ENCODE data around the gene FMNL1.

The FMNL1 gene

GRCh38 chr17:45256114-45256966 is 34.7 kb downstream of the FMNL1 start:
- in situ Hi-C loops (cut with HindIII; ENCODE audit: low sequenced_read_pairs) = no loop called here

- in situ Hi-C loops (cut with HindIII; ENCODE audit: low sequenced_read_pairs) = no loop called here
These were observed 35.4 kb downstream of the FMNL1 start for GRCh38 chr17:45257115-45257514.

DNA sequence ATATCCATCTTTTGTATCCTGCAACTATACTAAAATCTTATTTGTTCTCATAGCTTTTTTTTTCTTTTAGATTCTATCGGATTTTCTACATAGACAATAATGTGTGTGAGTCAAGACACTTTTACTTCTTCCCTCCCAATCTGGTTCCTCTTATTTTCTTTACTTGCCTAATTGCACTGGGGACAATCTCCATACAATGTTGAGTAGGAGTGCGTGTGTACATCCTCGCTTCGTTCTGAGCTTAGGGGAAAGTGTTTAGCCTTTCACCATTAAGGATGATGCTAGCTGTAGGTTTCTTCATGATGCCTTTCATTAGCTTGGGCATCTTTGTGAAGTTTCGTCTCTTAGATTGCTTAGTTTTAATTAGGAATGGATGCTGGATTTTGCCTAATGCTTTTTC is 37.3 kb downstream of the FMNL1 start:
- in situ Hi-C loops (cut with HindIII; ENCODE audit: low sequenced_read_pairs) = no loop called here

GRCh38 chr17:45260204-45260783 is 38.6 kb downstream of the FMNL1 start:
- in situ Hi-C loops (cut with HindIII; ENCODE audit: low sequenced_read_pairs) = no loop called here

- in situ Hi-C loops (cut with HindIII; ENCODE audit: low sequenced_read_pairs) = no loop called here
These were observed 40.2 kb downstream of the FMNL1 start, which contains the start of gene SPATA32 for GRCh38 chr17:45261577-45262515. SPATA32 (minus strand) TSS chr17:45262094; CDS start chr17:45262016, 78 bp downstream.

GRCh38 chr17:45262516-45263476 is 41.1 kb downstream of the FMNL1 start:
- in situ Hi-C loops (cut with HindIII; ENCODE audit: low sequenced_read_pairs) = no loop called here

DNA sequence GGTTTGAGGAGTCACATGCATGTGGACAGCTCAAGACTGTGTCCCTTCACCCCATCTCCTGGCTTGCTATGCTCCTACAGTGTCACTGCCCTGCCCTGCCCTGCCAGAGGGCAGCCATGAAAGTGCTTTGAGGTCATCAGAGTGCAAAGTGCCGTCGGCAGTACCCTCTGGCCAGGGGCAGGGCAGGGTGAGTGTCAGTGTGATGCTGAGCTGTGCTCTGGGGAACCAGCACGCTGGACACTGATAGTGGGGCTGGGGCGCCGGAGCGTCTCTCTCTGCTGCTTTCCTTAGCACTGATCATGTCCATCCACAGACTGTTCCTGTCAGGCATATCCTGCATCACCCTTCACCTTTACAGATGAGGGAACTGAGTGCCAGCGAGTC is 41.8 kb downstream of the FMNL1 start:
- in situ Hi-C loops (cut with HindIII; ENCODE audit: low sequenced_read_pairs) = no loop called here

GRCh38 chr17:45264430-45264829 is 42.7 kb downstream of the FMNL1 start:
- in situ Hi-C loops (cut with HindIII; ENCODE audit: low sequenced_read_pairs) = no loop called here

GRCh38 chr17:45264988-45265387 is 43.3 kb downstream of the FMNL1 start:
- in situ Hi-C loops (cut with HindIII; ENCODE audit: low sequenced_read_pairs) = no loop called here

DNA sequence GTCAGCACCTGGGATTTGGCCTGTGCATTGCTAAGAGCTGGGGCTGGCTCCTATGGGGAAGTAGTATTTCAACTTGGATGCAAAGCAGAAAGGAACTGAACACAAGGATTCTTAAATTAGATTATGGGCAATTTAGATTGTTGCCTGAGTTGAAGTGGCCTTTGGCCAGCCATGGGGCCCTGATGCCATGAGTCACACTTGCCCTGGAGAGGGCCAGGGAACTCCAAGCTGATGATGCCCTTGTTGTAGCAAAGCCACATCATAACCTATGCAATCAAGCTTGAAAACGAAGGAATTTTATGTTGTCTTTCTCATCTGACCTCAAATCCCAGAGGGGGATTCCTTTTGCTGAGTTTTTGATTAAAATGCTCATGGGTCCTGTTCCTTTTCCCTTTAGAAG is 44.1 kb downstream of the FMNL1 start:
- in situ Hi-C loops (cut with HindIII; ENCODE audit: low sequenced_read_pairs) = no loop called here

GRCh38 chr17:45266372-45266926 is 44.8 kb downstream of the FMNL1 start:
- in situ Hi-C loops (cut with HindIII; ENCODE audit: low sequenced_read_pairs) = no loop called here

DNA sequence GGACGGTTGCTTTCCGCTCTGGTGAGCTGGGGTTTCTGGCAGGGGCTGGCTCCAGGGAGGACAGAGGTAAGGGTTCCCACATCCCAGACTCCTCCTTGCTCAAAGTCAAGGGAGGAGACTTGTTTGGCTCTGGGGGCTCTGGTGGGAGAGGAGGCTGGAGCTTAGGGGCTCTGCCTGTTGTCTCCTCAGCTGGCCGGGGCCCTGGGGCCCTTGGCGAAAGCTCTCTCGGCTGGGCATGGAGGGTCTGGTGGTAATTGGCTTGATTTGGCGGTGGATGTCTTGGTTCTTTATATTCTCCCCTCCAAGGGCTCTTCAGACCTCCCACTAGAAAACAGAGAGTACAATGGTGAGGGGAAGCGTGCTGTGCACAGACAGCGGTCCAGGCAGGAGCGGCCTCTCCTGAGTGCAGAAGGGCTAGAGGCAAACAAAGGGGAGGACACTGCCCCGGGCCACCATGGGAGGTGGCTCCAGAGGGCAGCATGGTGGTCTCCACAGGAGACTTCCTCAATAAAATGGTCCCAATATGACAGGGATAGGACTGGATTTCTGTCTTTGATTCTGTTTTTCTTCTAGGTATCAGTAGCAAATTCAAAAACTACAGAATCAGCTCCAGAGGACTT is 45.9 kb downstream of the FMNL1 start:
- in situ Hi-C loops (cut with HindIII; ENCODE audit: low sequenced_read_pairs) = no loop called here

GRCh38 chr17:45269912-45270311 is 48.2 kb downstream of the FMNL1 start:
- in situ Hi-C loops (cut with HindIII; ENCODE audit: low sequenced_read_pairs) = no loop called here

DNA sequence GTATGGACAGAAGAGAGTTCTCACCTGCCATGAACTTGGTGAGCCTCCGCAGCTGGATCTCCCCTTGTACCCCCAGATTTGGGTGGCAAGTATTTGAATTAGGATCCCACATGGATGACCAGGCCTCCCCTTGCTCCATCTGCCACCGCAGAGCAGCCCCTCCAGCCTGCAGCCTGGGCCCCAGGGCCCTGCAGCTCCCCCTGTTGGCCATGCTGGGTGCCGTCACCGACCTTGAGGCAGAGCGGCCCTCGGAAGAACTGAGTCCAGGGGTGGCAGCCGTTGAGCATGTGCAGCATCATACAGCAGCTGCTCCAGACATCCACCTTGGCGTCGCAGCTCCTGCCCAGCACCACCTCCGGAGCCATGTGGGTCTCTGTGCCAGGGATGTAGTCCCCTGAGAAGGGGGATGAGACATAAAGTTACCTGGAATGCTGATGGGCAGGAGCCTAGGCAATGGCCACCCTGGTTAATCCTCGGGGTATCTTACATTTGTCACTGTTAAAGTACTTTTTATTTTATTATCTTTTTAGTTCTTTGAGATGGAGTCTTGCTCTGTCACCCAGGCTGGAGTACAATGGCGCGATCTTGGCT is 49.2 kb downstream of the FMNL1 start:
- in situ Hi-C loops (cut with HindIII; ENCODE audit: low sequenced_read_pairs) = no loop called here

DNA sequence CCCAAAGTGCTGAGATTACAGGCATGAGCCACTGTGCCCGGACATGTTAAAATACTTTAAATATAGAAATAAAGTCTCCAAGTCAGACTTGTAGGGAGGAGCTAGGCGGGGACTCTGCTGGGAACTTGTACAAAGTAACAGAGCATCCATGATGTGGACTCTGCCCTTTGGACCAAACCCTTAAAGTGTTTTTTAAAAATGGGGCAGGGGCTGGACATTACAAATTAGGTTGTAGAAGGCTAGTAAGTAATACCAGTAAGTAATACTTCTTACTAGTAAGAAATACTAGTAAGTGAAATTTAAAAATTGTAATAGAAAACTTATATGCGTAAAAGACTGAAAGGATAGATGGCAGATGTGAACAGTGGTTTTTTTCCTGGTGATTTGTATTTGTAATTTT is 49.9 kb downstream of the FMNL1 start:
- in situ Hi-C loops (cut with HindIII; ENCODE audit: low sequenced_read_pairs) = no loop called here

DNA sequence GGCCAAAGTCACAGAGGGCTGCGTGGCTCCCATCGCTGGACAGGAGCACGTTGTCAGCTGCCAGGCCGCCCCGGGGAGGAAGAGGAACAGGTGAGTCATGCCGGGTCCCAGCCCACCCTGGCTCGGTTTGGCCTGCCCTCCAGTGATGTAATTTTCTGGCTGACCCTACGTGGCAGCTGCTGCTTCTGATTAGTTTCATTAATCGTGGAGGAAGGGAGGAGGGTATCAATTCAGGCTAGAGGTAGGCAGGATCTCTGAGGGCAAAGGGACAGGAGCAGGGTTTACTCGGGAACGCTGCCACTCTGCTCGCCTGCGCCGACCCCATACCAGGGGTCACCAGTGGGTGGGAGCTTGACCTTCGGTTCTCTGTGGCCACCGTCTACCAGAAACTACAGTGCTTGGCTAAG is 51.9 kb downstream of the FMNL1 start:
- in situ Hi-C loops (cut with HindIII; ENCODE audit: low sequenced_read_pairs) = no loop called here

DNA sequence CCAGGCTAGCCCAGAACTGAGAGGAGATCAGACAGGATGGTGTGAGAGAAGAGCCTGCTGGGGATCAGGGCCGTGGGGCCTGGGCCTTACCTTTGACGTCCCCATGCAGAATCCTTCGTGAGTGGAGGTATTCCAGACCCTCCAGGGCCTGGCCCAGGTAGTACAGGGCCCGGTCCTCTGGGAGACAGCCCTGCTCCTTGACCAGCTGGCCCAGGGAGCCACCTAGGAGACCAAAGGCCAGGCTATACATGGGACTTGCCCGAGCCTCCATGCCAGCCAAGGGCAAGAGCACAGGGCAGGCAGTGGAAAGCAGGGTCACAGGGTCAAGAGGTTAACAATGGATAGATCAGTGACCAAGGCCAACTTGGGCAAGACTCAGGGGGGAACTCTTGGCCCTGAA is 52.3 kb downstream of the FMNL1 start:
- in situ Hi-C loops (cut with HindIII; ENCODE audit: low sequenced_read_pairs) = no loop called here

- in situ Hi-C loops (cut with HindIII; ENCODE audit: low sequenced_read_pairs) = no loop called here
These were observed 54.3 kb downstream of the FMNL1 start for GRCh38 chr17:45276031-45276430.

- in situ Hi-C loops (cut with HindIII; ENCODE audit: low sequenced_read_pairs) = no loop called here
These were observed 55.6 kb downstream of the FMNL1 start for GRCh38 chr17:45277216-45277849.

Measured in DLD1 (cell line).